ENCODE data around the gene TRMT112. TPM values are rescaled to one million over a fixed set of nuclear protein-coding genes. Genes with fewer than 3 reads are reported as not detected.
A peak's percentile ranks its signal among the peaks of the same experiment; 100 is the strongest.

Gene TRMT112
- total and polyA plus RNA-seq, 2 of the 8 experiments (the other 6 are each of a cell fraction or from before 2014, with no cell fraction given): 300 to 650 TPM

DNA sequence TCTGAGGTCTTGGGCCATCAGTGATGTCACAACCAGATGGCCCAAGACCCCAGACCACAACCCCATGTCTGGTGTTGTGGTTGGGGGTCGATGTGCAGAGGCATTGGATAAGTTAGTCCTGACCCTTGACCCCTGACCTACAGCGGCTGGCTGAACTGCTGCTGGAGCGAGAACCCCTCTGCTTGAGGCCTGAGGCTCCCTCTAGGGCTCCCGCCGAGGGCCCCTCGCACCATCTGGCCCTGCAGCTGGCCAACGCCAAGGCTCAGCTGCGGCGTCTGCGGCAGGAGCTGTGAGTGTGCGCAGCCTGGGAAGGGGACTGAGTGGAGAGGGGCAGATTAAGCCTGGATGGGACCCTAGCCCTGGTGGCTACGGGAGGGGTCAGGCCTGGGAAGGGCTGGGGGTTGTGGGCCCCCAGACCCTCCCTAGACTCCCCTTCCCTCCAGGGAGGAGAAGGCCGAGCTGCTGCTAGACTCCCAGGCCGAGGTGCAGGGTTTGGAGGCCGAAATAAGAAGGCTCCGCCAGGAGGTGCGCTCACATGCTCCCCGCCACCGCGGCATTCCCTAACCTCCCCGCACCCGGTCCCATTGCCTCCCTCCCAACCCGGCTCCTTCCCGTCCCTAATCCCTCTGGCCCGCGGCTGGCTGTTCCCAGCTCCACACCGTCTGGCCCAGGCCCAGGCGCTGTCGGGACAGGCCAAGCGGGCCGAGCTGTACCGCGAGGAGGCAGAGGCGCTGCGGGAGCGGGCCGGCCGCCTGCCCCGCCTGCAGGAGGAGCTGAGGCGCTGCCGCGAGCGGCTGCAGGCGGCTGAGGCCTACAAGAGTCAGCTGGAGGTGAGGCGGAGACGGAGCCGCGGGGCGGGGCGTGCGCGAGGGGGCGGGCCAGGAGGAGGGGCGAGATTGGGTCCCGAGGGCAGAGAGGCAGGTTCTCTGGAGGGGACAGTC is 24.8 kb upstream of the TRMT112 start (continued):
- TF ChIP-seq KDM4A (IDR thresholded peaks at IDR 0.05; ENCODE audit: low read depth, low read length, severe bottlenecking) (peak; percentile 44), CHD2 (IDR thresholded peaks at IDR 0.05; ENCODE audit: low read length) (no peak), CREB1 (IDR thresholded peaks at IDR 0.05) (peak; percentile 55; the same call in 1 of the 2 replicates), EZH2 (IDR thresholded peaks at IDR 0.05; ENCODE audit: low read depth, low read length, severe bottlenecking) (no peak), RBBP5 (IDR thresholded peaks at IDR 0.05; ENCODE audit: borderline replicate concordance, low read depth, low read length) (peak; percentile 73; the same call in 1 of the 2 replicates), MAFK (IDR thresholded peaks at IDR 0.05; ENCODE audit: low read depth, low read length) (no peak), ASH2L (IDR thresholded peaks at IDR 0.05; ENCODE audit: low read length) (peak; percentile 28), RAD21 (IDR thresholded peaks at IDR 0.05 in 1 of 2, conservative IDR thresholded peaks at IDR 0.05 in 1 of 2; ENCODE audit: low read depth in 2 of 2, low read length in 2 of 2) (peak; percentile 18 to 45; a peak in 3 of 4 replicates), TBP (IDR thresholded peaks at IDR 0.05; ENCODE audit: low read depth, low read length) (peak; percentile 43; the same call in 1 of the 2 replicates), SP1 (IDR thresholded peaks at IDR 0.05; ENCODE audit: low read depth, low read length) (no peak), SP4 (IDR thresholded peaks at IDR 0.05; ENCODE audit: low read length) (0 out of 2 replicates have a peak, but pooled peaks have one; percentile 79), SAP30 (IDR thresholded peaks at IDR 0.05; ENCODE audit: insufficient read depth, insufficient replicate concordance, low read length) (no peak), POLR2A (IDR thresholded peaks at IDR 0.05; ENCODE audit: control extremely low read depth in 1 of 2, low read depth in 2 of 2, low read length in 2 of 2) (peak in 1 of 2 experiments; percentile 57; a peak in 2 of 3 replicates), RFX5 (IDR thresholded peaks at IDR 0.05; ENCODE audit: borderline replicate concordance, low read depth, low read length) (no peak), CHD1 (IDR thresholded peaks at IDR 0.05; ENCODE audit: low read depth, low read length) (no peak)
- TF ChIP-seq, protein P1, sequence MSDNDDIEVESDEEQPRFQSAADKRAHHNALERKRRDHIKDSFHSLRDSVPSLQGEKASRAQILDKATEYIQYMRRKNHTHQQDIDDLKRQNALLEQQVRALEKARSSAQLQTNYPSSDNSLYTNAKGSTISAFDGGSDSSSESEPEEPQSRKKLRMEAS (IDR thresholded peaks at IDR 0.05): peak; percentile 61
- TF ChIP-seq, protein P2, sequence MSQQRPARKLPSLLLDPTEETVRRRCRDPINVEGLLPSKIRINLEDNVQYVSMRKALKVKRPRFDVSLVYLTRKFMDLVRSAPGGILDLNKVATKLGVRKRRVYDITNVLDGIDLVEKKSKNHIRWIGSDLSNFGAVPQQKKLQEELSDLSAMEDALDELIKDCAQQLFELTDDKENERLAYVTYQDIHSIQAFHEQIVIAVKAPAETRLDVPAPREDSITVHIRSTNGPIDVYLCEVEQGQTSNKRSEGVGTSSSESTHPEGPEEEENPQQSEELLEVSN (IDR thresholded peaks at IDR 0.05): peak; percentile 23; the same call in 1 of the 2 replicates
- TF ChIP-seq, protein P3, sequence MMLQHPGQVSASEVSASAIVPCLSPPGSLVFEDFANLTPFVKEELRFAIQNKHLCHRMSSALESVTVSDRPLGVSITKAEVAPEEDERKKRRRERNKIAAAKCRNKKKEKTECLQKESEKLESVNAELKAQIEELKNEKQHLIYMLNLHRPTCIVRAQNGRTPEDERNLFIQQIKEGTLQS (IDR thresholded peaks at IDR 0.05; ENCODE audit: insufficient read depth, low read depth, low read length): no peak
- TF ChIP-seq, protein P4, sequence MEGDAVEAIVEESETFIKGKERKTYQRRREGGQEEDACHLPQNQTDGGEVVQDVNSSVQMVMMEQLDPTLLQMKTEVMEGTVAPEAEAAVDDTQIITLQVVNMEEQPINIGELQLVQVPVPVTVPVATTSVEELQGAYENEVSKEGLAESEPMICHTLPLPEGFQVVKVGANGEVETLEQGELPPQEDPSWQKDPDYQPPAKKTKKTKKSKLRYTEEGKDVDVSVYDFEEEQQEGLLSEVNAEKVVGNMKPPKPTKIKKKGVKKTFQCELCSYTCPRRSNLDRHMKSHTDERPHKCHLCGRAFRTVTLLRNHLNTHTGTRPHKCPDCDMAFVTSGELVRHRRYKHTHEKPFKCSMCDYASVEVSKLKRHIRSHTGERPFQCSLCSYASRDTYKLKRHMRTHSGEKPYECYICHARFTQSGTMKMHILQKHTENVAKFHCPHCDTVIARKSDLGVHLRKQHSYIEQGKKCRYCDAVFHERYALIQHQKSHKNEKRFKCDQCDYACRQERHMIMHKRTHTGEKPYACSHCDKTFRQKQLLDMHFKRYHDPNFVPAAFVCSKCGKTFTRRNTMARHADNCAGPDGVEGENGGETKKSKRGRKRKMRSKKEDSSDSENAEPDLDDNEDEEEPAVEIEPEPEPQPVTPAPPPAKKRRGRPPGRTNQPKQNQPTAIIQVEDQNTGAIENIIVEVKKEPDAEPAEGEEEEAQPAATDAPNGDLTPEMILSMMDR (IDR thresholded peaks at IDR 0.05; ENCODE audit: control extremely low read depth in 1 of 3, insufficient read depth in 1 of 3, low read depth in 1 of 3, low read length in 3 of 3): peak in 2 of 3 experiments; percentile 38 to 60; a peak in 3 of 4 replicates
